IMR-90 (cell line): ENCODE measurements around the gene SYPL2. TPM values are rescaled to one million over a fixed set of nuclear protein-coding genes. Genes with fewer than 3 reads are reported as not detected.

Experiments used
- ATAC-seq: fragments of 200-7000 bp; cut with Tn5 transposase; 2 replicates; pipeline ENCODE4 v1.9.1; 2020; ENCODE audit warnings: low read depth, mild to moderate bottlenecking, moderate library complexity
- BruUV-seq: library from RNA; stranded (reverse); fragments of 400-500 nt; replicated peaks from 2 replicates; lab custom pipeline; 2021; lab: Mats Ljungman, UMichigan
- CTCF ChIA-PET: fragments of 300-600 bp; formaldehyde crosslinking; extraction: SDS; loops from one replicate; lab custom pipeline; 2021; ENCODE audit warnings: antibody characterized with exemption; lab: Yijun Ruan, JAX
- POLR2A ChIA-PET: fragments of 300-600 bp; sonication (Branson Sonifier 250); formaldehyde crosslinking; loops from one replicate; lab custom pipeline; 2022; ENCODE audit warnings: antibody characterized with exemption; ENCODE audit not compliant: unreplicated experiment; lab: Charles Lee
- DNase-seq: peaks from one replicate; pipeline ENCODE4 v3.0.0; 2013
- H2AFZ ChIP-seq: replicated peaks from 2 replicates; pipeline ENCODE3; 2013; ENCODE audit warnings: low read length, mild to moderate bottlenecking; ENCODE audit not compliant: poor library complexity
- H2AK5ac ChIP-seq: 2 replicates; pipeline ENCODE4 v1.6.1; 2013; ENCODE audit warnings: low read depth, low read length, inconsistent platforms
- H2AK9ac ChIP-seq: replicated peaks from 2 replicates; pipeline ENCODE3; 2013; ENCODE audit warnings: mild to moderate bottlenecking, low read depth, low read length, moderate library complexity; ENCODE audit not compliant: poor library complexity
- H2BK120ac ChIP-seq: 2 replicates; pipeline ENCODE4 v1.6.1; 2013; ENCODE audit warnings: low read depth, low read length, inconsistent platforms
- H2BK15ac ChIP-seq: 3 replicates; pipeline ENCODE4 v1.6.1; 2013; ENCODE audit warnings: low read depth, low read length, inconsistent platforms
- H2BK20ac ChIP-seq: 2 replicates; pipeline ENCODE4 v1.6.1; 2013; ENCODE audit warnings: low read depth, mild to moderate bottlenecking, inconsistent platforms, low read length, moderate library complexity
- H2BK5ac ChIP-seq: 2 replicates; pipeline ENCODE4 v1.6.1; 2013; ENCODE audit warnings: mild to moderate bottlenecking, low read depth, low read length, inconsistent platforms; ENCODE audit not compliant: poor library complexity, severe bottlenecking
- H3K14ac ChIP-seq: replicated peaks from 2 replicates; pipeline ENCODE4 v1.6.1; 2013; ENCODE audit warnings: low read depth, low read length, inconsistent platforms
- H3K18ac ChIP-seq: 2 replicates; pipeline ENCODE4 v1.6.1; 2013; ENCODE audit warnings: low read depth, low read length, control low read depth
- H3K23ac ChIP-seq: 2 replicates; pipeline ENCODE4 v1.6.1; 2013; ENCODE audit warnings: low read depth, low read length, inconsistent platforms
- H3K27ac ChIP-seq: 2 replicates; pipeline ENCODE4 v1.5.1; 2013; ENCODE audit warnings: mild to moderate bottlenecking, control low read depth, low read length; ENCODE audit not compliant: insufficient read depth
- H3K27me3 ChIP-seq: 2 replicates; pipeline ENCODE4 v1.6.1; 2013; ENCODE audit warnings: low read length; ENCODE audit not compliant: control insufficient read depth, insufficient read depth
- H3K36me3 ChIP-seq: 2 replicates; pipeline ENCODE4 v1.6.1; 2013; ENCODE audit warnings: low read length, mixed read lengths; ENCODE audit not compliant: control insufficient read depth, insufficient read depth
- H3K4ac ChIP-seq: 2 replicates; pipeline ENCODE4 v1.6.1; 2013; ENCODE audit warnings: low read depth, low read length, inconsistent platforms
- H3K4me1 ChIP-seq: 2 replicates; pipeline ENCODE4 v1.6.1; 2013; ENCODE audit warnings: low read length, mixed read lengths; ENCODE audit not compliant: control insufficient read depth, insufficient read depth
- H3K4me2 ChIP-seq: 2 replicates; pipeline ENCODE4 v1.6.1; 2013; ENCODE audit warnings: low read depth, mild to moderate bottlenecking, control low read depth, low read length, moderate library complexity
- H3K4me3 ChIP-seq: 2 replicates; pipeline ENCODE4 v1.5.1; 2013; ENCODE audit warnings: low read depth, mild to moderate bottlenecking, control low read depth, low read length, moderate library complexity; ENCODE audit not compliant: insufficient read depth
- H3K56ac ChIP-seq: 2 replicates; pipeline ENCODE4 v1.6.1; 2013; ENCODE audit warnings: low read length, inconsistent platforms; ENCODE audit not compliant: insufficient read depth; ENCODE audit errors: extremely low read depth
- H3K79me1 ChIP-seq, 2 experiments: 2 replicates each; pipeline ENCODE4 v1.6.1; 2013; ENCODE audit warnings: low read length in 2 of 2, inconsistent platforms in 1 of 2, low read depth in 1 of 2
- H3K9ac ChIP-seq: 2 replicates; pipeline ENCODE4 v1.6.1; 2013; ENCODE audit warnings: low read depth, low read length, control low read depth
- H3K9me1 ChIP-seq: 2 replicates; pipeline ENCODE4 v1.6.1; 2013; ENCODE audit warnings: low read length, inconsistent platforms; ENCODE audit not compliant: insufficient read depth
- H3K9me3 ChIP-seq: 2 replicates; pipeline ENCODE4 v1.6.1; 2013; ENCODE audit warnings: low read length; ENCODE audit not compliant: control insufficient read depth, insufficient read depth
- H4K20me1 ChIP-seq: 2 replicates; pipeline ENCODE4 v1.6.1; 2013; ENCODE audit warnings: low read length, inconsistent platforms; ENCODE audit not compliant: insufficient read depth
- H4K5ac ChIP-seq: 2 replicates; pipeline ENCODE4 v1.6.1; 2013; ENCODE audit warnings: mild to moderate bottlenecking, low read depth, low read length, control low read depth
- H4K8ac ChIP-seq, 2 experiments: 2 replicates each; pipeline ENCODE4 v1.6.1; 2013; ENCODE audit warnings: low read depth in 2 of 2, low read length in 2 of 2, control low read depth in 1 of 2, inconsistent platforms in 1 of 2
- H4K91ac ChIP-seq: 2 replicates; pipeline ENCODE4 v1.6.1; 2013; ENCODE audit warnings: low read depth, low read length, inconsistent platforms; ENCODE audit not compliant: insufficient read depth
- BHLHE40 ChIP-seq: fragments of 150-350 bp; IDR thresholded peaks from 2 replicates; pipeline ENCODE4 v1.6.1; 2016; ENCODE audit warnings: mild to moderate bottlenecking, low read depth, low read length
- CEBPB ChIP-seq: IDR thresholded peaks from 2 replicates; pipeline ENCODE4 v1.6.1; 2012; ENCODE audit warnings: low read depth, low read length, improper control_type of control experiment
- CHD1 ChIP-seq: IDR thresholded peaks from 2 replicates; pipeline ENCODE4 v1.6.1; 2012; ENCODE audit warnings: low read depth, low read length, improper control_type of control experiment
- CTCF ChIP-seq: conservative IDR thresholded peaks from 2 replicates; pipeline ENCODE4 v1.5.1; 2012; ENCODE audit warnings: mild to moderate bottlenecking, low read depth, low read length, improper control_type of control experiment
- ELK1 ChIP-seq: fragments of 150-350 bp; IDR thresholded peaks from 2 replicates; pipeline ENCODE4 v1.6.1; 2016; ENCODE audit warnings: low read depth, mild to moderate bottlenecking, low read length, moderate library complexity, borderline replicate concordance
- FOS ChIP-seq: fragments of 150-350 bp; IDR thresholded peaks from 2 replicates; pipeline ENCODE4 v1.6.1; 2016; ENCODE audit warnings: low read depth, low read length
- MAFK ChIP-seq: IDR thresholded peaks from 2 replicates; pipeline ENCODE4 v1.6.1; 2012; ENCODE audit warnings: low read depth, low read length, improper control_type of control experiment
- MAZ ChIP-seq: IDR thresholded peaks from 2 replicates; pipeline ENCODE4 v1.6.1; 2012; ENCODE audit warnings: low read depth, mild to moderate bottlenecking, low read length, improper control_type of control experiment, moderate library complexity, borderline replicate concordance
- MXI1 ChIP-seq: IDR thresholded peaks from 2 replicates; pipeline ENCODE4 v1.6.1; 2012; ENCODE audit warnings: low read depth, mild to moderate bottlenecking, low read length, moderate library complexity, borderline replicate concordance
- NFE2L2 ChIP-seq: fragments of 150-350 bp; IDR thresholded peaks from 2 replicates; pipeline ENCODE4 v1.6.1; 2016; ENCODE audit warnings: low read depth, mild to moderate bottlenecking, low read length
- POLR2A ChIP-seq: IDR thresholded peaks from 2 replicates; pipeline ENCODE4 v1.6.1; 2012; ENCODE audit warnings: mild to moderate bottlenecking, low read depth, low read length
- RAD21 ChIP-seq: IDR thresholded peaks from 2 replicates; pipeline ENCODE4 v1.6.1; 2012; ENCODE audit warnings: low read length, improper control_type of control experiment
- RFX5 ChIP-seq: IDR thresholded peaks from 2 replicates; pipeline ENCODE4 v1.8.0; 2012; ENCODE audit warnings: low read depth, mild to moderate bottlenecking, low read length, moderate library complexity
- SMC3 ChIP-seq: fragments of 150-350 bp; IDR thresholded peaks from 2 replicates; pipeline ENCODE4 v1.6.1; 2016; ENCODE audit warnings: low read depth, mild to moderate bottlenecking, antibody characterized with exemption, low read length, moderate library complexity
- USF2 ChIP-seq: fragments of 150-350 bp; IDR thresholded peaks from 2 replicates; pipeline ENCODE4 v1.6.1; 2017; ENCODE audit warnings: mild to moderate bottlenecking, antibody characterized with exemption, low read length, low read depth
- WGBS, 2 experiments: methylation state at CpG; one replicate each; pipeline versions ENCODE4 v1.1.5 to v1.1.7; 2013; ENCODE audit warnings: missing lambda C conversion rate in 2 of 2; ENCODE audit not compliant: insufficient read length in 1 of 2; ENCODE audit errors: extremely low coverage in 2 of 2; 5-methylcytosine and 5-hydroxymethylcytosine counted together
- dilution Hi-C: fragments of 300-500 bp; cut with HindIII; formaldehyde crosslinking; loops from one replicate; pipeline ENCODE4 v1.14.3; 2018; ENCODE audit warnings: low sequenced_read_pairs; ENCODE audit not compliant: unreplicated experiment
- in situ Hi-C: fragments of 300-500 bp; cut with MboI; formaldehyde crosslinking; loops from 3 replicates; pipeline ENCODE4 v1.14.3; 2019; ENCODE audit warnings: low sequenced_read_pairs, inconsistent platforms, mixed read lengths
- intact Hi-C: fragments of 100-400 bp; cut with micrococcal nuclease; formaldehyde crosslinking; loops from 2 replicates; pipeline ENCODE4 v1.10.0; 2022
- polyA plus RNA-seq, 3 experiments: library from polyadenylated mRNA; depleted of rRNA; stranded (reverse); fragments of >200 nt; gene quantifications; 2 replicates each; pipeline ENCODE4 v1.2.3, GENCODE V29; 2012; ENCODE audit warnings: low replicate concordance in 1 of 3
- total RNA-seq: library from RNA; depleted of rRNA; stranded (reverse); fragments of >200 nt; gene quantifications from 2 replicates; pipeline ENCODE4 v1.2.3, GENCODE V29; 2012

Gene SYPL2
- total and polyA plus RNA-seq, 2 of the 4 experiments (the other 2 are of a cell fraction): under 0.01 to 0.65 TPM

- no peaks in the 10 kb centered on the region for H4K20me1 ChIP-seq
- ChIA-PET CTCF (interaction anchor here (0.6 to 3.1 kb wide), 6 partner anchors 10 to 77 kb away, joined by 3 to 51 read pairs (median 5); partner anchors contain the start of gene CYB561D1), POLR2A (no interaction called here)
- H3K9me1 ChIP-seq: no peaks in the 10 kb centered on the region; the same call in 1 of the 2 replicates
- H3K27me3 ChIP-seq: peaks cover 15% of the 10 kb centered on the region
- peak overlapping the region; percentile 53 for H2AFZ ChIP-seq
- H3K56ac ChIP-seq: no peak overlapping the region
- no peak for ATAC-seq
- no peak overlapping the region for H2BK15ac ChIP-seq
- H3K4me1 ChIP-seq: peaks cover 7% of the 10 kb centered on the region
- no peak overlapping the region for H3K27ac ChIP-seq
- H3K79me1 ChIP-seq: no peaks in the 10 kb centered on the region
- H3K4me3 ChIP-seq: no peak overlapping the region
- H3K9ac ChIP-seq: no peak overlapping the region
- H3K18ac ChIP-seq: no peak overlapping the region
- no peak overlapping the region for H3K23ac ChIP-seq
- H2BK20ac ChIP-seq: no peak overlapping the region
- H3K9me3 ChIP-seq: no peaks in the 10 kb centered on the region
- H3K36me3 ChIP-seq: no peaks in the 10 kb centered on the region
- in situ Hi-C loops: loop anchor here (5.0 to 10.0 kb wide), 2 partner anchors 33 to 265 kb away; no protein-coding TSS in a partner anchor
- H4K5ac ChIP-seq: no peak overlapping the region
- H2BK120ac ChIP-seq: no peak overlapping the region
- no peak overlapping the region for H4K8ac ChIP-seq
- H3K4ac ChIP-seq: no peak overlapping the region
- dilution Hi-C loops: no loop called here
- no peak overlapping the region for H3K14ac ChIP-seq
- no peak overlapping the region for H2BK5ac ChIP-seq
- H4K91ac ChIP-seq: peak overlapping the region; percentile 2; the same call in 1 of the 2 replicates
- H2AK9ac ChIP-seq: no peak overlapping the region
- H3K4me2 ChIP-seq: no peak overlapping the region
- DNase-seq: no peak
- intact Hi-C loops: loop anchor here (5.0 kb wide), 1 partner anchor 268 kb away; no protein-coding TSS in a partner anchor
- no TSS peak for BruUV-seq
- WGBS, 2 experiments: 55% methylated on average over 2 of the region's 8 CpGs; no CpG with 5 or more reads in 1 of the 2 experiments
- peak overlapping the region; percentile 20; the same call in 1 of the 2 replicates for H2AK5ac ChIP-seq
- TF ChIP-seq RFX5 (no peak), CHD1 (no peak), CEBPB (no peak), CTCF (no peak), SMC3 (no peak), USF2 (no peak), RAD21 (no peak), ELK1 (no peak), FOS (no peak), NFE2L2 (no peak), BHLHE40 (no peak), MAZ (no peak), MXI1 (no peak), MAFK (no peak), POLR2A (no peak)
Observed at GRCh38 chr1:109529881-109530456, 63.6 kb downstream of the SYPL2 start.
